Astrocyte of the cerebellum (primary cell): ENCODE results near the gene AADACL3.

Experiments
- DNase-seq: peaks from one replicate; pipeline ENCODE4 v3.0.0-alpha.2; 2011; ENCODE audit warnings: low read depth
- H3K4me3 ChIP-seq: 2 replicates; pipeline ENCODE4 v1.5.1; 2011; ENCODE audit warnings: mild to moderate bottlenecking, low read depth, low read length, moderate library complexity
- in situ Hi-C: cut with HindIII; loops from 2 replicates; pipeline ENCODE4 v1.10.0; 2017; ENCODE audit warnings: low sequenced_read_pairs
- TF ChIP-seq, protein P1 (sequence below): IDR thresholded peaks from 2 replicates; pipeline ENCODE4 v1.5.1; 2012; ENCODE audit warnings: low read length, low read depth, moderate library complexity, mild to moderate bottlenecking; ENCODE audit errors: missing control alignments

The AADACL3 gene

DNA sequence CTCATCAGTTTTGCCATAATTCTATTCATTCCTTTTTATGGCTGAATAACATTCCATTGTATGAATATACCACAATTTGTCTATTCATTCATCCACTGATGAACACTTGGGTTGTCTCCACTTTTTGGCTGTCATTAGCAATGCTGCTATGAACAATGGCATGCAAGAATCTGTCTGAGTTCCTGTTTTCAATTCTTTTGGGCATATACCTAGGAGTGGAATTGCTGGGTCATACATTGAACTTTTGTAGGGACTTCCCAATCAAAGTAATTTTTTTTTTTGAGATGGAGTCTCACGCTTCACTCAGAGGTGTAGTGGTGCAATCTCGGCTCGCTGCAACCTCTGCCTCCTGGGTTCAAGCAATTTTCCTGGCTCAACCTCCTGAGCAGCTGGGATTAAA lies 37.1 kb upstream of the AADACL3 start:
- H3K4me3 ChIP-seq = no peak overlapping the region
- DNase-seq = no peak
- TF ChIP-seq, protein P1, sequence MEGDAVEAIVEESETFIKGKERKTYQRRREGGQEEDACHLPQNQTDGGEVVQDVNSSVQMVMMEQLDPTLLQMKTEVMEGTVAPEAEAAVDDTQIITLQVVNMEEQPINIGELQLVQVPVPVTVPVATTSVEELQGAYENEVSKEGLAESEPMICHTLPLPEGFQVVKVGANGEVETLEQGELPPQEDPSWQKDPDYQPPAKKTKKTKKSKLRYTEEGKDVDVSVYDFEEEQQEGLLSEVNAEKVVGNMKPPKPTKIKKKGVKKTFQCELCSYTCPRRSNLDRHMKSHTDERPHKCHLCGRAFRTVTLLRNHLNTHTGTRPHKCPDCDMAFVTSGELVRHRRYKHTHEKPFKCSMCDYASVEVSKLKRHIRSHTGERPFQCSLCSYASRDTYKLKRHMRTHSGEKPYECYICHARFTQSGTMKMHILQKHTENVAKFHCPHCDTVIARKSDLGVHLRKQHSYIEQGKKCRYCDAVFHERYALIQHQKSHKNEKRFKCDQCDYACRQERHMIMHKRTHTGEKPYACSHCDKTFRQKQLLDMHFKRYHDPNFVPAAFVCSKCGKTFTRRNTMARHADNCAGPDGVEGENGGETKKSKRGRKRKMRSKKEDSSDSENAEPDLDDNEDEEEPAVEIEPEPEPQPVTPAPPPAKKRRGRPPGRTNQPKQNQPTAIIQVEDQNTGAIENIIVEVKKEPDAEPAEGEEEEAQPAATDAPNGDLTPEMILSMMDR = no peak
- in situ Hi-C loops = no loop called here

DNA sequence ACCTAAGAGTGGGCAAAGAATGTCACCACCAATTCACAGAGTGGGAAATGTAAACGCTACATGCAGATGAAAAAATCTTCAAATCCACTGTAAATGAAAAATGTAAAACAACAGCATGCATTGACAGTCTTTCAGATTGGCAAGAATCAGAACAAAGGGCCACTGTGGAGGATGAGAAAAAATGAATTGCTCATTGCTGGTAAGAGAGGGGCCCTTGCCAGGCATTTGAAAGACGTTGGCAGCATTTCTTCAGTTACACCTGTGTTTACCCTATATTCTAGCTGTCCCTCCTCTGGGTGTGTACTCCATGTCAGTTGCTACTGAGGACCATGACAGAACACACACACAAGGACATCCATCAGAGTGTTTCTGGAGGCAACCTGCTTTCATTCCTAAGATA lies 25.8 kb upstream of the AADACL3 start:
- TF ChIP-seq, protein P1 = no peak

DNA sequence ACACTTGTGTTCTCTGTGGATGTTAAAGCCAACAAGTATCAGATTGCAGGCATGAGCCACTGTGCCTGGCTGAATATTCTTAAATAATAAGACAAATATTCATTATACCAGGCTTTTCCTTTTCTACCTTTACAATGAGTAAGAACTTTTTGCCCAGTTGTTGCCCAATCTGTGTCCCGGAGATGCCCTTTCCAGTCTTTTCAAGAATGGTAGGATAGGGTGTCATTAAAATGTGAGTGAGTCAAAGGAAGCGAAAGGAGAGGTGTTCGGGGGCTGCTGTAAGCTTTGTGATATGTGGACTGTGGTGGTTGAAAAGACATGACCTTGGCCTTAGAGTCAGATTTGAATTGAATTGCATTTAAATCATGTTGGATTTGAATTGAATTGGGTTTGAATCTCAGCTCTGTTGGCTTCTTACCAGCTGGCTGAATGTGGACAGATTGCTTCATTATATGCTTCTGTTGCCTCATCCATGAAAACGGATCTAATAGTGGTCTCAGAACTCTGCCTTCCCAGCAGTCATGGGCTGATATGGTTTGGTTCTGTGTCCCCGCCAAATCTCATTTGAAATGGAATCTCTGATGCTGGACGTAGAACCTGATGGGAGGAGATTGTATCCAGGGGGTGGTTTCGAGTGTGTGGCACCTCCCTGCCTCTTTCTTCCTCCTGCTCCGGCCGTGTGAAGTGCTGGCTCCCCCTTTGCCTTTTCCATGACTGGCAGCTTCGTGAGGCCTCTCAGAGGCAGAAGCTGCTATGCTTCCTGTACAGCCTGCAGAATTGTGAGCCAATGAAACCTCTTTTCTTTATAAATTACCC lies 22.7 kb upstream of the AADACL3 start:
- DNase-seq = no peak
- no peak overlapping the region for H3K4me3 ChIP-seq
- TF ChIP-seq, protein P1 = no peak
- in situ Hi-C loops = no loop called here

More for the DNA sequence above, 25.8 kb upstream of the AADACL3 start:
- in situ Hi-C loops = no loop called here
- no peak overlapping the region for H3K4me3 ChIP-seq
- DNase-seq = no peak

DNA sequence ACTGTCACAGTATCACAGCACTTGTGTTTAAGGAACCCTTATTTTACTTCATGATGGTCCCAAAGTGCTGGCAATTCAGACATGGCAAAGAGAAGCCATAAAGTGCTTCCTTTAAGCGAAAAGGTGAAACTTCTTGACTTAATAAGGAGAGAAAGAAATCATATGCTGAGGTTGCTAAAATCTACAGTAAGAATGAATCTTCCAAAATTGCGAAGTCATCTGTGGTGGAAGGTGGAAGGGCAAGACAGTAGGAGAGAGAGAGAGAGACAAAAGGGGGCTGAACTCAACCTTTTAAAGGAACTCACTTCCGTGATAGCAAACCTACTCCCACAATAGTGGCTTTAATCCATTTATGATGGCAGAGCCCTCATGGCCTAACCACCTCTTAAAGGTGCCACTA lies 19.3 kb upstream of the AADACL3 start:
- DNase-seq = no peak
- no peak overlapping the region for H3K4me3 ChIP-seq
- TF ChIP-seq, protein P1 = no peak
- in situ Hi-C loops = no loop called here

DNA sequence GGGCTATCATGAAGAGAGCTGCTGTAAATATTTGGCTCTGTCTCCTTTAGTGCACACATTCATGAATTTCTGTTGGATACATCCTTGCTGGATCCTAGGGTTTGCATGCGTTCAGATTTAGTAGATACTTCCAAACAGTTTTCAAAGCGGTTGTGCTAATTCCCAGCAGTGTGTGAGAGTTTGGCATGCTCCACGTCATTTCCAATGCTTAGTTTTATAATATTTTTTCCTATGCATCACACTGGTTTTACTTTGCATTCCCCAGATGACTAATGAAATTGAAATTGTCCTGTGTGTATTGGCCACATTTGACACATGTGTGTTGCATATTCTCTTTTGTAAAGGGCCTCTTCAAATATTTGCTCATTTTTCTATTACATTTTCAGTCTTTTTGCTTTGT lies 18.5 kb upstream of the AADACL3 start:
- in situ Hi-C loops = no loop called here
- TF ChIP-seq, protein P1 = no peak
- no peak for DNase-seq
- H3K4me3 ChIP-seq = no peak overlapping the region

DNA sequence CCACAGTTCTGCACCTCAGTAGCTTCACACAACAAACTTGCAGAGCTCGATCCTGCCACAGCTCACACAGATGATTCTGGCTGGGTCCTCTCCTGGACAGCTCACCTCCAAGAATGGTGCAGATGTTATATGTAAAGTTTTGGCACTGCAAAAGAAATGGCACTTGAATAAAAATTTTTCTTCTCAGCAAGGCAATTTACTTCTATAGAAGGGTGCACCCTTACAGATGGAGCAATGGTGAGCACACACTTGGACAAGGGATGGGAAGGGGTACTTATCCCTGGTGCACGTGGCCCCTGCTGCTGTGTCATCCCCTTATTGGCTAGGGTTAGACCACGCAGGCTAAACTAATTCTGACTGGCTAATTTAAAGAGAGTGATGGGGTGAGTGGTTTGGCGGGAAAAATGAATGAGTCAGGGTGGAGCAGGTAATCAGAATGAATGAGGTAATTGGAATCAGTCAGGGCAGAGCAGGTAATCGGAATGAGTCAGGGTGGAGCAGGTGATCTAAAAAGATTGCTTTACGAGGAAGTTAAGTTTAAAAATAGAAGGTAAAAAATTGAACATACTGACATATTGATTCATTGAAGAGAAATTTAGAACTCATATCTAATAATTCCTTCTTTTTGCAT lies 12.0 kb upstream of the AADACL3 start:
- H3K4me3 ChIP-seq = no peak overlapping the region
- TF ChIP-seq, protein P1 = no peak
- in situ Hi-C loops = no loop called here
- DNase-seq = no peak
